ENCODE results near the gene PM20D1.

- TF ChIP-seq EP300 (IDR thresholded peaks at IDR 0.05) (no peak), CTCF (IDR thresholded peaks at IDR 0.05) (no peak), POLR2A (IDR thresholded peaks at IDR 0.05) (no peak)
Observed at GRCh38 chr1:205792961-205793673, 56.8 kb downstream of the PM20D1 start.
